Naive thymus-derived CD4-positive, alpha-beta T cell (primary cell): ENCODE measurements around the gene CNTNAP4. TPM values are rescaled to one million over a fixed set of nuclear protein-coding genes. Genes with fewer than 3 reads are reported as not detected.

Experiments used
- ATAC-seq: fragments of 150-1000 bp; cut with Tn5 transposase; 2 replicates; pipeline ENCODE4 v1.10.0; 2021; ENCODE audit warnings: mild to moderate bottlenecking, moderate library complexity
- CTCF ChIA-PET: fragments of 350-600 bp; sonication (Branson Sonifier 250); formaldehyde crosslinking; loops from one replicate; lab custom pipeline; 2021; ENCODE audit warnings: antibody characterized with exemption; lab: Charles Lee
- POLR2A ChIA-PET: fragments of 350-600 bp; sonication (Branson Sonifier 250); formaldehyde crosslinking; loops from one replicate; lab custom pipeline; 2021; ENCODE audit warnings: antibody characterized with exemption, inconsistent platforms; lab: Charles Lee
- DNase-seq, 9 donors: peaks; one replicate each; pipeline versions ENCODE4 v3.0.0 to v3.0.0-alpha.2; 2020 to 2022; ENCODE audit warnings: mixed read lengths in 1 of 9
- H3K27ac ChIP-seq: one replicate; pipeline ENCODE4 v1.7.0; 2013; ENCODE audit warnings: mild to moderate bottlenecking, low read depth, low read length, moderate library complexity
- H3K27me3 ChIP-seq, 2 donors: one replicate each; pipeline ENCODE4 v1.7.0; 2013; ENCODE audit warnings: low read length in 2 of 2, mild to moderate bottlenecking in 2 of 2, moderate library complexity in 2 of 2; ENCODE audit not compliant: control insufficient read depth in 2 of 2, insufficient read depth in 2 of 2
- H3K36me3 ChIP-seq, 3 experiments: 1 replicate in 2 of 3; 2 replicates in 1 of 3; pipeline ENCODE4 v1.7.0; 2013; ENCODE audit warnings: low read length in 3 of 3, mild to moderate bottlenecking in 3 of 3, moderate library complexity in 1 of 3; ENCODE audit not compliant: insufficient read depth in 3 of 3, control insufficient read depth in 2 of 3
- H3K4me1 ChIP-seq, 2 donors: one replicate each; pipeline ENCODE4 v1.7.0; 2013; ENCODE audit warnings: low read length in 2 of 2, mild to moderate bottlenecking in 2 of 2, moderate library complexity in 1 of 2; ENCODE audit not compliant: control insufficient read depth in 2 of 2, insufficient read depth in 2 of 2
- H3K4me3 ChIP-seq: 2 replicates; pipeline ENCODE4 v1.7.0; 2013; ENCODE audit warnings: mild to moderate bottlenecking, low read length
- H3K9me3 ChIP-seq, 3 experiments: 1 replicate in 2 of 3; 2 replicates in 1 of 3; pipeline ENCODE4 v1.7.0; 2013; ENCODE audit warnings: low read length in 3 of 3; ENCODE audit not compliant: control insufficient read depth in 2 of 3
- H3K27ac Mint-ChIP-seq, 9 donors: one replicate each; pipeline ENCODE4 v1.8.0; 2020 to 2022; ENCODE audit warnings: mixed read lengths in 9 of 9, mild to moderate bottlenecking in 8 of 9, moderate library complexity in 5 of 9, inconsistent platforms in 2 of 9
- H3K27me3 Mint-ChIP-seq, 5 donors: one replicate each; pipeline ENCODE4 v1.8.0; 2021 to 2022; ENCODE audit warnings: mixed read lengths in 5 of 5, mild to moderate bottlenecking in 1 of 5
- H3K36me3 Mint-ChIP-seq, 5 donors: one replicate each; pipeline ENCODE4 v1.8.0; 2020 to 2022; ENCODE audit warnings: mixed read lengths in 5 of 5, mild to moderate bottlenecking in 3 of 5, inconsistent platforms in 1 of 5
- H3K4me1 Mint-ChIP-seq, 7 donors: one replicate each; pipeline ENCODE4 v1.8.0; 2020 to 2022; ENCODE audit warnings: mixed read lengths in 7 of 7, mild to moderate bottlenecking in 3 of 7, inconsistent platforms in 1 of 7
- H3K4me3 Mint-ChIP-seq, 10 donors: one replicate each; pipeline ENCODE4 v1.8.0; 2020 to 2022; ENCODE audit warnings: mild to moderate bottlenecking in 10 of 10, mixed read lengths in 10 of 10, moderate library complexity in 6 of 10, inconsistent platforms in 2 of 10
- H3K9me3 Mint-ChIP-seq, 11 donors: one replicate each; pipeline ENCODE4 v1.8.0; 2020 to 2022; ENCODE audit warnings: mixed read lengths in 11 of 11, mild to moderate bottlenecking in 4 of 11, inconsistent platforms in 1 of 11, moderate library complexity in 1 of 11
- intact Hi-C, 2 donors: fragments of 100-400 bp; cut with micrococcal nuclease; formaldehyde crosslinking; loops; one replicate each; pipeline ENCODE4 v1.15.1; 2023
- polyA plus RNA-seq, 2 donors: library from polyadenylated mRNA; unstranded; fragments of 300-500 nt; fragmentation: Illumina TruSeq; gene quantifications; one replicate each; pipeline ENCODE4 v1.2.3, GENCODE V29; 2021
- total RNA-seq, 6 experiments: library from RNA in 5 of 6; stranded (reverse) in 5 of 6; gene quantifications; 1 replicate in 5 of 6; 2 replicates in 1 of 6; pipeline ENCODE4 v1.2.3 and lab custom pipeline; 2021 to 2026

CNTNAP4 gene
- total and polyA plus RNA-seq, 7 experiments from 2014 or later, result not detected

- Histone ChIP-seq H3K9me3 (no peaks in the 10 kb centered on the region), H3K4me1 (no peaks in the 10 kb centered on the region), H3K36me3 (no peaks in the 10 kb centered on the region), H3K27me3 (no peaks in the 10 kb centered on the region), H3K4me3 (no peak overlapping the region), H3K27ac (no peak overlapping the region)
- peaks cover 0 to 16% (median 7%) of the 10 kb centered on the region in 11 donors for H3K9me3 Mint-ChIP-seq
- H3K4me3 Mint-ChIP-seq, result no peak overlapping the region
- H3K27me3 Mint-ChIP-seq, result peaks cover 0 to 8% (median 0%) of the 10 kb centered on the region in 5 donors
- CTCF ChIA-PET, result no interaction called here
- no peak overlapping the region for H3K27ac Mint-ChIP-seq
- POLR2A ChIA-PET, result no interaction called here
- no peaks in the 10 kb centered on the region for H3K4me1 Mint-ChIP-seq
- intact Hi-C loops, result no loop called here
- peaks cover 0 to 3% (median 0%) of the 10 kb centered on the region in 5 donors for H3K36me3 Mint-ChIP-seq
- ATAC-seq (no peak), DNase-seq (no peak)
These were observed 212.9 kb downstream of the CNTNAP4 start for GRCh38 chr16:76490036-76490639.

GRCh38 chr16:76500006-76500405 lies 222.8 kb downstream of the CNTNAP4 start:
- H3K36me3 Mint-ChIP-seq, result no peaks in the 10 kb centered on the region
- DNase-seq (no peak), ATAC-seq (no peak)
- intact Hi-C loops, result no loop called here
- H3K4me1 Mint-ChIP-seq, result no peaks in the 10 kb centered on the region
- CTCF ChIA-PET, result no interaction called here
- POLR2A ChIA-PET, result no interaction called here
- H3K9me3 Mint-ChIP-seq, result peaks cover 3 to 12% (median 6%) of the 10 kb centered on the region in 11 donors
- H3K36me3 ChIP-seq, result no peaks in the 10 kb centered on the region
- H3K27me3 Mint-ChIP-seq, result no peaks in the 10 kb centered on the region
- H3K27ac Mint-ChIP-seq, result no peak overlapping the region
- H3K27me3 ChIP-seq, result no peaks in the 10 kb centered on the region
- no peaks in the 10 kb centered on the region for H3K9me3 ChIP-seq
- no peak overlapping the region for H3K4me3 Mint-ChIP-seq
- H3K4me3 ChIP-seq, result no peak overlapping the region
- no peaks in the 10 kb centered on the region for H3K4me1 ChIP-seq
- no peak overlapping the region for H3K27ac ChIP-seq

- Mint-ChIP-seq H3K27me3 (no peaks in the 10 kb centered on the region), H3K27ac (no peak overlapping the region), H3K9me3 (peaks cover 3 to 12% (median 6%) of the 10 kb centered on the region in 11 donors), H3K36me3 (no peaks in the 10 kb centered on the region), H3K4me3 (no peak overlapping the region), H3K4me1 (no peaks in the 10 kb centered on the region)
- no peak for DNase-seq
- H3K27me3 ChIP-seq, result no peaks in the 10 kb centered on the region
- no peak for ATAC-seq
- intact Hi-C loops, result no loop called here
- ChIA-PET POLR2A (no interaction called here), CTCF (no interaction called here)
- no peak overlapping the region for H3K4me3 ChIP-seq
- H3K36me3 ChIP-seq, result no peaks in the 10 kb centered on the region
- H3K9me3 ChIP-seq, result no peaks in the 10 kb centered on the region
- no peak overlapping the region for H3K27ac ChIP-seq
- no peaks in the 10 kb centered on the region for H3K4me1 ChIP-seq
These were observed 224.9 kb downstream of the CNTNAP4 start for GRCh38 chr16:76502063-76502462.

GRCh38 chr16:76502555-76502954 lies 225.4 kb downstream of the CNTNAP4 start:
- no peak overlapping the region for H3K4me3 Mint-ChIP-seq
- ChIA-PET POLR2A (no interaction called here), CTCF (no interaction called here)
- no peaks in the 10 kb centered on the region for H3K36me3 Mint-ChIP-seq
- ATAC-seq, result no peak
- intact Hi-C loops, result no loop called here
- no peak overlapping the region for H3K27ac ChIP-seq
- no peaks in the 10 kb centered on the region for H3K27me3 Mint-ChIP-seq
- no peak for DNase-seq
- H3K4me1 Mint-ChIP-seq, result no peaks in the 10 kb centered on the region
- H3K4me1 ChIP-seq, result no peaks in the 10 kb centered on the region
- H3K4me3 ChIP-seq, result no peak overlapping the region
- H3K9me3 ChIP-seq, result no peaks in the 10 kb centered on the region
- H3K9me3 Mint-ChIP-seq, result peaks cover 3 to 14% (median 6%) of the 10 kb centered on the region in 11 donors
- H3K36me3 ChIP-seq, result no peaks in the 10 kb centered on the region
- no peaks in the 10 kb centered on the region for H3K27me3 ChIP-seq
- H3K27ac Mint-ChIP-seq, result no peak overlapping the region

GRCh38 chr16:76503091-76503490 lies 225.9 kb downstream of the CNTNAP4 start:
- Histone ChIP-seq H3K27ac (no peak overlapping the region), H3K4me1 (no peaks in the 10 kb centered on the region), H3K9me3 (no peaks in the 10 kb centered on the region), H3K4me3 (no peak overlapping the region), H3K36me3 (no peaks in the 10 kb centered on the region), H3K27me3 (no peaks in the 10 kb centered on the region)
- POLR2A ChIA-PET, result no interaction called here
- no peak overlapping the region for H3K27ac Mint-ChIP-seq
- no peak overlapping the region for H3K4me3 Mint-ChIP-seq
- no peaks in the 10 kb centered on the region for H3K4me1 Mint-ChIP-seq
- no peaks in the 10 kb centered on the region for H3K36me3 Mint-ChIP-seq
- intact Hi-C loops, result no loop called here
- DNase-seq (no peak), ATAC-seq (no peak)
- H3K9me3 Mint-ChIP-seq, result peaks cover 3 to 14% (median 6%) of the 10 kb centered on the region in 11 donors
- CTCF ChIA-PET, result no interaction called here
- no peaks in the 10 kb centered on the region for H3K27me3 Mint-ChIP-seq

- POLR2A ChIA-PET, result no interaction called here
- H3K4me3 Mint-ChIP-seq, result no peak overlapping the region
- H3K4me1 Mint-ChIP-seq, result no peaks in the 10 kb centered on the region
- Histone ChIP-seq H3K36me3 (no peaks in the 10 kb centered on the region), H3K27me3 (no peaks in the 10 kb centered on the region), H3K9me3 (no peaks in the 10 kb centered on the region), H3K27ac (no peak overlapping the region), H3K4me1 (no peaks in the 10 kb centered on the region), H3K4me3 (no peak overlapping the region)
- DNase-seq (no peak), ATAC-seq (no peak)
- intact Hi-C loops, result no loop called here
- H3K9me3 Mint-ChIP-seq, result peaks cover 0 to 11% (median 2%) of the 10 kb centered on the region in 11 donors
- CTCF ChIA-PET, result no interaction called here
- no peaks in the 10 kb centered on the region for H3K36me3 Mint-ChIP-seq
- H3K27me3 Mint-ChIP-seq, result no peaks in the 10 kb centered on the region
- no peak overlapping the region for H3K27ac Mint-ChIP-seq
These were observed 234.0 kb downstream of the CNTNAP4 start for GRCh38 chr16:76511203-76511602.

- POLR2A ChIA-PET, result no interaction called here
- ATAC-seq (no peak), DNase-seq (no peak)
- Histone ChIP-seq H3K36me3 (no peaks in the 10 kb centered on the region), H3K27me3 (no peaks in the 10 kb centered on the region), H3K4me3 (no peak overlapping the region), H3K9me3 (no peaks in the 10 kb centered on the region), H3K27ac (no peak overlapping the region), H3K4me1 (no peaks in the 10 kb centered on the region)
- Mint-ChIP-seq H3K9me3 (peaks cover 0 to 5% (median 0%) of the 10 kb centered on the region in 11 donors), H3K4me1 (no peaks in the 10 kb centered on the region), H3K27me3 (no peaks in the 10 kb centered on the region), H3K36me3 (no peaks in the 10 kb centered on the region), H3K4me3 (no peak overlapping the region), H3K27ac (no peak overlapping the region)
- intact Hi-C loops, result no loop called here
- CTCF ChIA-PET, result no interaction called here
These were observed 241.6 kb downstream of the CNTNAP4 start for GRCh38 chr16:76518781-76519180.
